GM12878 (cell line): ENCODE results near the gene CCM2. TPM values are rescaled to one million over a fixed set of nuclear protein-coding genes. Genes with fewer than 3 reads are reported as not detected.

Source experiments
- ATAC-seq: fragments of 200-7000 bp; cut with Tn5 transposase; 3 replicates; pipeline ENCODE4 v1.9.1; 2020; ENCODE audit warnings: mild to moderate bottlenecking, moderate library complexity
- BruUV-seq: library from RNA; stranded (reverse); fragments of 400-500 nt; replicated peaks from 2 replicates; lab custom pipeline; 2021; lab: Mats Ljungman, UMichigan
- CTCF ChIA-PET: fragments of 300-600 bp; sonication (Branson Sonifier 250); formaldehyde crosslinking; extraction: SDS; loops from one replicate; lab custom pipeline; 2021; ENCODE audit warnings: inconsistent platforms; lab: Yijun Ruan, JAX
- POLR2A ChIA-PET: fragments of 350-600 bp; formaldehyde crosslinking; extraction: SDS; loops from one replicate; lab custom pipeline; 2021; ENCODE audit warnings: inconsistent platforms; lab: Charles Lee
- RAD21 ChIA-PET: fragments of 300-600 bp; sonication (Branson Sonifier 250); formaldehyde crosslinking; loops from one replicate; lab custom pipeline; 2023; ENCODE audit warnings: antibody characterized with exemption; ENCODE audit not compliant: unreplicated experiment; lab: Charles Lee
- SMC1A ChIA-PET: fragments of 300-600 bp; sonication (Branson Sonifier 250); formaldehyde crosslinking; loops from one replicate; lab custom pipeline; 2023; ENCODE audit not compliant: unreplicated experiment, uncharacterized antibody; lab: Charles Lee
- DNase-seq: peaks from one replicate; pipeline ENCODE4 v3.0.0-alpha.2; 2011; ENCODE audit warnings: low read depth, low spot score
- FAIRE-seq: peaks from 3 replicates; lab custom pipeline; 2011; peaks lifted over from hg19 to GRCh38; lab: Jason Lieb, UNC
- H2AFZ ChIP-seq: 2 replicates; pipeline ENCODE4 v1.6.0; 2011; ENCODE audit warnings: low read depth, low read length, control low read depth; ENCODE audit not compliant: control insufficient read depth
- H3K27ac ChIP-seq: 2 replicates; pipeline ENCODE4 v1.5.1; 2011; ENCODE audit warnings: control low read depth; ENCODE audit not compliant: control insufficient read depth, insufficient read depth
- H3K27me3 ChIP-seq, 2 experiments: replicated peaks in 1 of 2; 2 replicates each; pipeline versions ENCODE4 v1.6.0 to v1.6.1; 2011; ENCODE audit warnings: low read length in 1 of 2; ENCODE audit not compliant: control insufficient read depth in 2 of 2, insufficient read depth in 2 of 2
- H3K36me3 ChIP-seq, 2 experiments: 2 replicates each; pipeline ENCODE4 v1.5.1; 2011; ENCODE audit warnings: low read length in 1 of 2; ENCODE audit not compliant: control insufficient read depth in 2 of 2, insufficient read depth in 2 of 2
- H3K4me1 ChIP-seq: 2 replicates; pipeline ENCODE4 v1.6.1; 2011; ENCODE audit warnings: mild to moderate bottlenecking, low read length, moderate library complexity, mixed read lengths; ENCODE audit not compliant: control insufficient read depth, insufficient read depth
- H3K4me2 ChIP-seq: 2 replicates; pipeline ENCODE4 v1.6.0; 2011; ENCODE audit warnings: control low read depth; ENCODE audit not compliant: control insufficient read depth, insufficient read depth
- H3K4me3 ChIP-seq: fragments of 200-600 bp; sonication (generic); 2 replicates; pipeline ENCODE4 v1.5.1; 2016
- H3K79me2 ChIP-seq: 2 replicates; pipeline ENCODE4 v1.6.0; 2011; ENCODE audit warnings: low read length; ENCODE audit not compliant: control insufficient read depth, insufficient read depth
- H3K9ac ChIP-seq: 2 replicates; pipeline ENCODE4 v1.8.0; 2011; ENCODE audit warnings: low read length, control low read depth, mixed read lengths; ENCODE audit not compliant: control insufficient read depth, insufficient read depth
- H3K9me3 ChIP-seq: replicated peaks from 3 replicates; pipeline ENCODE4 v1.5.1; 2011; ENCODE audit warnings: mild to moderate bottlenecking, low read length; ENCODE audit not compliant: control insufficient read depth, insufficient read depth
- H4K20me1 ChIP-seq: 2 replicates; pipeline ENCODE4 v1.6.0; 2011; ENCODE audit not compliant: control insufficient read depth, insufficient read depth
- BHLHE40 ChIP-seq, 2 experiments: fragments of 450-650 bp in 1 of 2; IDR thresholded peaks; 2 replicates each; pipeline ENCODE4 v1.6.1; 2011 to 2017; ENCODE audit warnings: low read depth in 2 of 2, borderline replicate concordance in 1 of 2, improper control_type of control experiment in 1 of 2, low read length in 1 of 2, mild to moderate bottlenecking in 1 of 2
- EP300 ChIP-seq, 2 experiments: fragments of 150-350 bp in 1 of 2; IDR thresholded peaks; 2 replicates each; pipeline ENCODE4 v1.6.1; 2011 to 2012; ENCODE audit warnings: low read depth in 2 of 2, low read length in 2 of 2, borderline replicate concordance in 1 of 2, improper control_type of control experiment in 1 of 2, inconsistent platforms in 1 of 2; ENCODE audit not compliant: control insufficient read depth in 1 of 2
- EZH2 ChIP-seq: IDR thresholded peaks from 2 replicates; pipeline ENCODE4 v1.6.1; 2012; ENCODE audit warnings: low read depth, mild to moderate bottlenecking, control low read depth, inconsistent platforms, low read length, borderline replicate concordance; ENCODE audit not compliant: control insufficient read depth
- MTA3 ChIP-seq: IDR thresholded peaks from 2 replicates; pipeline ENCODE4 v1.6.1; 2012; ENCODE audit warnings: low read length, inconsistent platforms, borderline replicate concordance
- SMAD5 ChIP-seq: IDR thresholded peaks from 2 replicates; pipeline ENCODE4 v1.6.1; 2016; ENCODE audit warnings: antibody characterized with exemption, low read depth
- TARDBP ChIP-seq: IDR thresholded peaks from 2 replicates; pipeline ENCODE4 v1.6.1; 2016; ENCODE audit warnings: borderline replicate concordance
- TBL1XR1 ChIP-seq: IDR thresholded peaks from 2 replicates; pipeline ENCODE4 v1.6.1; 2012; ENCODE audit warnings: low read depth, low read length, improper control_type of control experiment
- WGBS: methylation state at CpG from one replicate; pipeline ENCODE4 v1.1.6; 2016; ENCODE audit warnings: low lambda C conversion rate; ENCODE audit not compliant: insufficient replicate concordance, insufficient coverage; ENCODE audit errors: missing lambda C conversion rate; 5-methylcytosine and 5-hydroxymethylcytosine counted together
- in situ Hi-C: fragments of 300-500 bp; cut with MboI; formaldehyde crosslinking; loops from 9 replicates; pipeline ENCODE4 v1.14.3; 2018; ENCODE audit warnings: mixed read lengths
- intact Hi-C: fragments of 100-400 bp; cut with micrococcal nuclease; formaldehyde crosslinking; loops from one replicate; pipeline ENCODE4 v1.14.2; 2022; ENCODE audit not compliant: unreplicated experiment
- polyA plus RNA-seq, 11 experiments: library from polyadenylated mRNA; depleted of rRNA in 4 of 11; unstranded in 6 of 11; stranded (reverse) in 5 of 11; fragments of >200 nt; fragmentation: Nextera tagmentation in 4 of 11; fragmentation: Illumina TruSeq in 1 of 11; extraction: Ambion mirVana in 4 of 11; extraction: Trizol in 1 of 11; gene quantifications; 1 replicate in 1 of 11; 2 replicates in 10 of 11; pipeline versions ENCODE4 v1.2.1 to v1.2.3, GENCODE V29; 2011 to 2016; ENCODE audit warnings: inconsistent platforms in 2 of 11, missing spikeins in 2 of 11, low read depth in 1 of 11
- total RNA-seq, 4 experiments: library from RNA; depleted of rRNA in 3 of 4; stranded (reverse); fragments of >200 nt in 3 of 4; fragmentation: Illumina TruSeq in 1 of 4; extraction: Trizol in 1 of 4; gene quantifications; 2 replicates each; pipeline versions ENCODE4 v1.2.1 to v1.2.3, GENCODE V29; 2013 to 2021
- TF ChIP-seq, protein P1 (sequence below): fragments of 450-650 bp; IDR thresholded peaks from 2 replicates; pipeline ENCODE4 v1.6.1; 2016; ENCODE audit warnings: mild to moderate bottlenecking, moderate library complexity, borderline replicate concordance

CCM2 gene
- total and polyA plus RNA-seq, 10 of the 15 experiments (the other 5 are each of a cell fraction or from before 2014, with no cell fraction given): 1.00 to 82.3 (median 48.7) TPM

DNA sequence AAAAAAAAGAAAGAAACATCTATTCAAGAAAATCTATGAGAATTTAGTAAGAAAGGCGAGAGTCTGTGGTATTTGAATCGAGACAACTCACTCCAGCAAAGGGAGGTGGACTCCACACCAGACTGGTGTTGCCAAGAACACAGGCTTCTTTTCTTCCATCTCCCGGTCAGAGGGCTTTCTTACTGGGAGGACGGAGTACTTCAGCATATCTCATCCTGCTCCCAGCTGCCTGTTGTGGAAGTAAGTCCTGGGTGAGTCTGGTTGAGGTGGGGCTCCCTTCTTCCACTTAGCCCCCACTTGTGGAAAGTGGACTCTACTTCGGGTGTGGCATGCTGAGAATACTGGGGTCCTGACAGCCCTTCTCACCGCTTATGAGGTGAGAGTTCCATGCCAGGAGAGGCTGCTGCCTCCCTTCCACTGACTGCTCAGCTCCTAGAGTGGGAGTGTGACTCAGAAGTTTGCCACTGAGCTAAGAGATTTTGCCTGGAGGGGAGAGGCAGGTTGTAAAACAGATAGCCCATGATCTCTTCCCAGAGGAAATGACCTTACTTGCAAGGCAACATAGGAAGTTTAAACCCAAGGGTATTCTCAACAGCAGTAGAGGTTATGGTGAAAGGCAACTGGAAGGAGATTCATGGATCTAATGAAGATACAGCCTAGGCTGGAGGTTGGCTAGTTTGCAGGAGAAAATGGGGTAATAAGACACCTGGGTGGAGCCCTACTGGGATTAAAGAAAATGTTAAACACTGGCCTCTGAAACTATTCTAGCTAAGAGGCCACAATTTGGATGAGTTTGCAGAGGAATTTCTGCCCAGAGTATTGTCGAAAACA lies 92.3 kb downstream of the CCM2 start (continued):
- TF ChIP-seq, protein P1, sequence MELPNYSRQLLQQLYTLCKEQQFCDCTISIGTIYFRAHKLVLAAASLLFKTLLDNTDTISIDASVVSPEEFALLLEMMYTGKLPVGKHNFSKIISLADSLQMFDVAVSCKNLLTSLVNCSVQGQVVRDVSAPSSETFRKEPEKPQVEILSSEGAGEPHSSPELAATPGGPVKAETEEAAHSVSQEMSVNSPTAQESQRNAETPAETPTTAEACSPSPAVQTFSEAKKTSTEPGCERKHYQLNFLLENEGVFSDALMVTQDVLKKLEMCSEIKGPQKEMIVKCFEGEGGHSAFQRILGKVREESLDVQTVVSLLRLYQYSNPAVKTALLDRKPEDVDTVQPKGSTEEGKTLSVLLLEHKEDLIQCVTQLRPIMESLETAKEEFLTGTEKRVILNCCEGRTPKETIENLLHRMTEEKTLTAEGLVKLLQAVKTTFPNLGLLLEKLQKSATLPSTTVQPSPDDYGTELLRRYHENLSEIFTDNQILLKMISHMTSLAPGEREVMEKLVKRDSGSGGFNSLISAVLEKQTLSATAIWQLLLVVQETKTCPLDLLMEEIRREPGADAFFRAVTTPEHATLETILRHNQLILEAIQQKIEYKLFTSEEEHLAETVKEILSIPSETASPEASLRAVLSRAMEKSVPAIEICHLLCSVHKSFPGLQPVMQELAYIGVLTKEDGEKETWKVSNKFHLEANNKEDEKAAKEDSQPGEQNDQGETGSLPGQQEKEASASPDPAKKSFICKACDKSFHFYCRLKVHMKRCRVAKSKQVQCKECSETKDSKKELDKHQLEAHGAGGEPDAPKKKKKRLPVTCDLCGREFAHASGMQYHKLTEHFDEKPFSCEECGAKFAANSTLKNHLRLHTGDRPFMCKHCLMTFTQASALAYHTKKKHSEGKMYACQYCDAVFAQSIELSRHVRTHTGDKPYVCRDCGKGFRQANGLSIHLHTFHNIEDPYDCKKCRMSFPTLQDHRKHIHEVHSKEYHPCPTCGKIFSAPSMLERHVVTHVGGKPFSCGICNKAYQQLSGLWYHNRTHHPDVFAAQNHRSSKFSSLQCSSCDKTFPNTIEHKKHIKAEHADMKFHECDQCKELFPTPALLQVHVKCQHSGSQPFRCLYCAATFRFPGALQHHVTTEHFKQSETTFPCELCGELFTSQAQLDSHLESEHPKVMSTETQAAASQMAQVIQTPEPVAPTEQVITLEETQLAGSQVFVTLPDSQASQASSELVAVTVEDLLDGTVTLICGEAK: no peak
- TF ChIP-seq, all 136 proteins: peak for 0

DNA sequence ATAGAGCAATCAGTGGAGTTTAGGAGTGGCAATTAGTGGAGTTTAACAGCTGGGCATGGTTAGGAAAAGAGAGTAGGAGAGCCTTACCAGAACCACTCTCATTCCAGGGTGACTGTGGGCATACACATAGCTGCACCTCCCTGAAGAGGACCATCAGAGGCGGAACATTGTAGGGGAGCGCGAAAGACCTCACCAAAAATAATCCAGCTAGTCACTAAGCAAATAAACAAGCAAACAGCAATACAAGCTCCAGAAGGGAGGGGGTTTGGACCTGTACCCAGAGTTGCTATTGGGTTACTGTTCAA lies 92.9 kb downstream of the CCM2 start:
- CTCF ChIA-PET: no interaction called here
- Histone ChIP-seq H3K9me3 (no peaks in the 10 kb centered on the region), H3K9ac (no peak overlapping the region), H3K27me3 (peaks cover 1 to 2% of the 10 kb centered on the region in 2 experiments; a peak in 3 of 4 replicates), H3K36me3 (no peaks in the 10 kb centered on the region; a peak in 1 of 4 replicates), H2AFZ (no peak overlapping the region), H3K4me3 (no peak overlapping the region), H3K4me2 (no peak overlapping the region), H3K27ac (no peak overlapping the region), H3K79me2 (no peaks in the 10 kb centered on the region), H3K4me1 (no peaks in the 10 kb centered on the region), H4K20me1 (no peaks in the 10 kb centered on the region)
- WGBS: 98% methylated on average over 3 of the region's 3 CpGs
- SMC1A ChIA-PET: no interaction called here
- ATAC-seq (no peak), DNase-seq (no peak), FAIRE-seq (no peak)
- POLR2A ChIA-PET: interaction anchor here (0.5 kb wide), 1 partner anchor 239 kb away, joined by 3 read pairs; no protein-coding TSS in a partner anchor
- BruUV-seq: no TSS peak
- in situ Hi-C loops: no loop called here
- intact Hi-C loops: no loop called here
- no peak for TF ChIP-seq TBL1XR1
- no peak for TF ChIP-seq MTA3
- no peak for TF ChIP-seq BHLHE40 (IDR thresholded peaks at IDR 0.05; ENCODE audit: borderline replicate concordance in 1 of 2, low read depth in 2 of 2, low read length in 1 of 2)
- no peak for TF ChIP-seq EZH2
- TF ChIP-seq EP300 (IDR thresholded peaks at IDR 0.05; ENCODE audit: borderline replicate concordance in 1 of 2, control insufficient read depth in 1 of 2, low read depth in 2 of 2, low read length in 2 of 2): no peak
- no peak for TF ChIP-seq TARDBP
- no peak for TF ChIP-seq SMAD5
- RAD21 ChIA-PET: interaction anchor here (0.5 to 1.6 kb wide), 2 partner anchors 71 to 173 kb away, joined by 3 to 4 read pairs; no protein-coding TSS in a partner anchor
